ENCODE measurements around the gene PPRC1. TPM values are rescaled to one million over a fixed set of nuclear protein-coding genes. Genes with fewer than 3 reads are reported as not detected.
"Not testable (repeated sequence)": the region's sequence is repeated elsewhere in the genome, so short reads cannot be mapped to it uniquely, and the experiment has no call there.

The PPRC1 gene
- total and polyA plus RNA-seq, 3 experiments from 2014 or later: 20.7 to 106 (median 105) TPM

GRCh38 chr10:102188941-102189898 lies 56.4 kb downstream of the PPRC1 start:
- not testable (repeated sequence) for H3K36me3 ChIP-seq (ENCODE audit: insufficient read depth, low read length)

GRCh38 chr10:102191956-102192355 lies 59.1 kb downstream of the PPRC1 start:
- peaks cover 0 to 2% of the 10 kb centered on the region in 2 donors for H3K27me3 Mint-ChIP-seq
- no peaks in the 10 kb centered on the region for H3K36me3 ChIP-seq (ENCODE audit: insufficient read depth, low read length)
- peaks cover 0 to 2% (median 0%) of the 10 kb centered on the region in 5 donors for H3K9me3 Mint-ChIP-seq
- H3K4me1 ChIP-seq (ENCODE audit: insufficient read depth, low read length): peaks cover 17% of the 10 kb centered on the region
- H3K4me3 ChIP-seq (ENCODE audit: low read length): no peak overlapping the region
- no peak overlapping the region for H3K27ac Mint-ChIP-seq
- peaks cover 10 to 14% (median 13%) of the 10 kb centered on the region in 3 donors for H3K4me1 Mint-ChIP-seq
- H3K4me3 Mint-ChIP-seq: no peak overlapping the region
- H3K27ac ChIP-seq (ENCODE audit: low read depth, low read length): no peak overlapping the region
- peaks cover 0 to 9% (median 0%) of the 10 kb centered on the region in 3 donors for H3K36me3 Mint-ChIP-seq
- ChIA-PET POLR2A (no interaction called here), CTCF (no interaction called here)
- H3K9me3 ChIP-seq (ENCODE audit: low read length): no peaks in the 10 kb centered on the region
- H3K27me3 ChIP-seq (ENCODE audit: insufficient read depth, low read length, poor library complexity, severe bottlenecking): no peaks in the 10 kb centered on the region
- DNase-seq: no peak

More at GRCh38 chr10:102188941-102189898, 56.4 kb downstream of the PPRC1 start:
- peak in 1 of 5 donors; percentile 6 for DNase-seq
- Mint-ChIP-seq H3K4me1 (peaks cover 10 to 14% (median 13%) of the 10 kb centered on the region in 3 donors), H3K27ac (peak overlapping the region; percentile 32 to 88 (median 85)), H3K4me3 (peak overlapping the region; percentile 4 to 76 (median 69))
- ChIA-PET CTCF (interaction anchor here (1.7 kb wide), 1 partner anchor 41 kb away, joined by 7 read pairs; no protein-coding TSS in a partner anchor), POLR2A (interaction anchor here (0.6 kb wide), 2 partner anchors 223 to 1221 kb away, joined by 3 read pairs; no protein-coding TSS in a partner anchor)
- Histone ChIP-seq H3K4me1 (ENCODE audit: insufficient read depth, low read length) (peaks cover 17% of the 10 kb centered on the region), H3K4me3 (ENCODE audit: low read length) (peak overlapping the region; percentile 6)
- not testable (repeated sequence) for H3K9me3 Mint-ChIP-seq; H3K27me3 ChIP-seq (ENCODE audit: insufficient read depth, low read length, poor library complexity, severe bottlenecking); H3K36me3 Mint-ChIP-seq; H3K9me3 ChIP-seq (ENCODE audit: low read length); H3K27ac ChIP-seq (ENCODE audit: low read depth, low read length); H3K27me3 Mint-ChIP-seq

- Histone ChIP-seq H3K27ac (ENCODE audit: low read depth, low read length) (no peak overlapping the region), H3K4me1 (ENCODE audit: insufficient read depth, low read length) (no peaks in the 10 kb centered on the region), H3K36me3 (ENCODE audit: insufficient read depth, low read length) (no peaks in the 10 kb centered on the region), H3K4me3 (ENCODE audit: low read length) (no peak overlapping the region), H3K9me3 (ENCODE audit: low read length) (no peaks in the 10 kb centered on the region), H3K27me3 (ENCODE audit: insufficient read depth, low read length, poor library complexity, severe bottlenecking) (no peaks in the 10 kb centered on the region)
- no peak for DNase-seq
- H3K4me1 Mint-ChIP-seq: no peaks in the 10 kb centered on the region
- H3K4me3 Mint-ChIP-seq: no peak overlapping the region
- no peak overlapping the region for H3K27ac Mint-ChIP-seq
- POLR2A ChIA-PET: no interaction called here
- CTCF ChIA-PET: no interaction called here
- peaks cover 0 to 2% (median 0%) of the 10 kb centered on the region in 5 donors for H3K9me3 Mint-ChIP-seq
- H3K27me3 Mint-ChIP-seq: peaks cover 2 to 9% of the 10 kb centered on the region in 2 donors
- H3K36me3 Mint-ChIP-seq: peaks cover 0 to 9% (median 0%) of the 10 kb centered on the region in 3 donors
Observed at GRCh38 chr10:102195296-102195870, 62.5 kb downstream of the PPRC1 start.

- no peak overlapping the region for H3K27ac ChIP-seq (ENCODE audit: low read depth, low read length)
- peaks cover 0 to 1% (median 0%) of the 10 kb centered on the region in 5 donors for H3K9me3 Mint-ChIP-seq
- H3K36me3 ChIP-seq (ENCODE audit: insufficient read depth, low read length): no peaks in the 10 kb centered on the region
- ChIA-PET CTCF (no interaction called here), POLR2A (no interaction called here)
- no peaks in the 10 kb centered on the region for H3K27me3 ChIP-seq (ENCODE audit: insufficient read depth, low read length, poor library complexity, severe bottlenecking)
- no peaks in the 10 kb centered on the region for H3K4me1 ChIP-seq (ENCODE audit: insufficient read depth, low read length)
- peaks cover 0 to 2% (median 0%) of the 10 kb centered on the region in 3 donors for H3K36me3 Mint-ChIP-seq
- no peak overlapping the region for H3K4me3 ChIP-seq (ENCODE audit: low read length)
- H3K27me3 Mint-ChIP-seq: peaks cover 2 to 16% of the 10 kb centered on the region in 2 donors
- H3K4me3 Mint-ChIP-seq: no peak overlapping the region
- DNase-seq: no peak
- H3K4me1 Mint-ChIP-seq: no peaks in the 10 kb centered on the region
- H3K27ac Mint-ChIP-seq: no peak overlapping the region
- H3K9me3 ChIP-seq (ENCODE audit: low read length): no peaks in the 10 kb centered on the region
Observed at GRCh38 chr10:102196893-102197292, 64.1 kb downstream of the PPRC1 start.

- no peak for DNase-seq
- H3K9me3 Mint-ChIP-seq: no peaks in the 10 kb centered on the region
- ChIA-PET CTCF (no interaction called here), POLR2A (no interaction called here)
- H3K27ac Mint-ChIP-seq: no peak overlapping the region
- no peaks in the 10 kb centered on the region for H3K27me3 ChIP-seq (ENCODE audit: insufficient read depth, low read length, poor library complexity, severe bottlenecking)
- H3K36me3 Mint-ChIP-seq: peaks cover 0 to under 1% (median 0%) of the 10 kb centered on the region in 3 donors
- no peaks in the 10 kb centered on the region for H3K9me3 ChIP-seq (ENCODE audit: low read length)
- H3K27ac ChIP-seq (ENCODE audit: low read depth, low read length): no peak overlapping the region
- H3K27me3 Mint-ChIP-seq: peaks cover 2 to 25% of the 10 kb centered on the region in 2 donors
- H3K4me1 ChIP-seq (ENCODE audit: insufficient read depth, low read length): no peaks in the 10 kb centered on the region
- no peaks in the 10 kb centered on the region for H3K4me1 Mint-ChIP-seq
- H3K4me3 ChIP-seq (ENCODE audit: low read length): no peak overlapping the region
- H3K4me3 Mint-ChIP-seq: no peak overlapping the region
- no peaks in the 10 kb centered on the region for H3K36me3 ChIP-seq (ENCODE audit: insufficient read depth, low read length)
Observed at GRCh38 chr10:102198027-102198426, 65.2 kb downstream of the PPRC1 start.

Other genes starting within 250 kb of the PPRC1 start
- gene ARMH3, start 76.9 kb upstream of the PPRC1 start, total RNA-seq: 10 to 100 TPM; 23.1 to 25.7 TPM
- gene ARMH3, start 76.9 kb upstream of the PPRC1 start, polyA plus RNA-seq: 25.1 TPM
- 10 to 100 TPM; 25.3 to 27.0 TPM for gene HPS6, start 67.7 kb upstream of the PPRC1 start, total RNA-seq
- 30.4 TPM for gene HPS6, start 67.7 kb upstream of the PPRC1 start, polyA plus RNA-seq
- 10 to 100 TPM; 64.3 to 64.8 TPM for gene LDB1, start 12.7 kb upstream of the PPRC1 start, total RNA-seq
- 36.0 TPM for gene LDB1, start 12.7 kb upstream of the PPRC1 start, polyA plus RNA-seq
- gene NOLC1, start 19.3 kb downstream of the PPRC1 start, total RNA-seq: 100 to 1,000 TPM; 304 to 330 TPM
- gene NOLC1, start 19.3 kb downstream of the PPRC1 start, polyA plus RNA-seq: 76.6 TPM
- not detected for gene ELOVL3, start 93.3 kb downstream of the PPRC1 start, total RNA-seq
- gene ELOVL3, start 93.3 kb downstream of the PPRC1 start, polyA plus RNA-seq: not detected
- gene PITX3, start 108.5 kb downstream of the PPRC1 start, total RNA-seq: not detected
- not detected for gene PITX3, start 108.5 kb downstream of the PPRC1 start, polyA plus RNA-seq
- 10 to 100 TPM; 38.7 to 39.2 TPM for gene GBF1, start 112.5 kb downstream of the PPRC1 start, total RNA-seq
- gene GBF1, start 112.5 kb downstream of the PPRC1 start, polyA plus RNA-seq: 21.6 TPM